ENCODE measurements around the gene SETD7.

DNA sequence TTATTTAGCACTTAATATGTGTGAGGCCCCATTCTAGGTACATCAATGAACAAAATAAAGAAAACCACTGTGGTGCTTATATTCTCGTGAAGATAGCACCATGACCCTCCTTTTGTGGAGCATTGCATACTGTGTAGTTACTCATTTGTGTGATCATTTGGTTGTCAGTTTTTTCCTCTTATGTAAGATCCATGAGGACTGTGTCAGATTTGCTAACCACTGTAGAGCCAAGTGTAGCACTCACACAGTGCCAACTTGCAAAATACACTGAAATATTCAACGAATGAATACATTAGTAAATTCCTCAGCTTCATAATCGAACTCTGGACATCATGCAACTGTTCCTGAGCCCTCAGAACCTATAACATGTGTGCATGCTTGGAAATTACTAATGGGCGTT is 29.5 kb upstream of the SETD7 start:
- no peak for TF ChIP-seq EZH2 (IDR thresholded peaks at IDR 0.05; ENCODE audit: borderline replicate concordance, low read length)
- TF ChIP-seq, protein P1, sequence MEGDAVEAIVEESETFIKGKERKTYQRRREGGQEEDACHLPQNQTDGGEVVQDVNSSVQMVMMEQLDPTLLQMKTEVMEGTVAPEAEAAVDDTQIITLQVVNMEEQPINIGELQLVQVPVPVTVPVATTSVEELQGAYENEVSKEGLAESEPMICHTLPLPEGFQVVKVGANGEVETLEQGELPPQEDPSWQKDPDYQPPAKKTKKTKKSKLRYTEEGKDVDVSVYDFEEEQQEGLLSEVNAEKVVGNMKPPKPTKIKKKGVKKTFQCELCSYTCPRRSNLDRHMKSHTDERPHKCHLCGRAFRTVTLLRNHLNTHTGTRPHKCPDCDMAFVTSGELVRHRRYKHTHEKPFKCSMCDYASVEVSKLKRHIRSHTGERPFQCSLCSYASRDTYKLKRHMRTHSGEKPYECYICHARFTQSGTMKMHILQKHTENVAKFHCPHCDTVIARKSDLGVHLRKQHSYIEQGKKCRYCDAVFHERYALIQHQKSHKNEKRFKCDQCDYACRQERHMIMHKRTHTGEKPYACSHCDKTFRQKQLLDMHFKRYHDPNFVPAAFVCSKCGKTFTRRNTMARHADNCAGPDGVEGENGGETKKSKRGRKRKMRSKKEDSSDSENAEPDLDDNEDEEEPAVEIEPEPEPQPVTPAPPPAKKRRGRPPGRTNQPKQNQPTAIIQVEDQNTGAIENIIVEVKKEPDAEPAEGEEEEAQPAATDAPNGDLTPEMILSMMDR (IDR thresholded peaks at IDR 0.05; ENCODE audit: low read length): no peak

All from OCI-LY1 (cell line).